ENCODE data around the gene HNRNPCL2.
"Not testable (repeated sequence)": the region's sequence is repeated elsewhere in the genome, so short reads cannot be mapped to it uniquely, and the experiment has no call there.

HNRNPCL2 gene

GRCh38 chr1:13116754-13117153, at the start of gene HNRNPCL2:
TSS of gene HNRNPCL2 (minus strand) at chr1:13116854. CDS start at chr1:13116400, 454 bp downstream.
- not testable (repeated sequence) for DNase-seq

- DNase-seq, result not testable (repeated sequence)
Measured at GRCh38 chr1:13165531-13165930, 48.9 kb upstream of the HNRNPCL2 start, which contains the start of gene HNRNPCL4. TSS of gene HNRNPCL4 (minus strand) at chr1:13165631. CDS start at chr1:13165467, 164 bp downstream.

GRCh38 chr1:13155909-13156308, 39.3 kb upstream of the HNRNPCL2 start, which contains the start of gene PRAMEF26:
TSS of gene PRAMEF26 (minus strand) at chr1:13156009. CDS start at chr1:13153095, 2,914 bp downstream.
- DNase-seq, result not testable (repeated sequence)

GRCh38 chr1:13070474-13070873, 46.2 kb downstream of the HNRNPCL2 start, which contains the start of gene PRAMEF25:
TSS of gene PRAMEF25 (plus strand) at chr1:13070774. CDS start at chr1:13073694, 2,920 bp downstream.
- not testable (repeated sequence) for DNase-seq
